ENCODE results near the gene CSNK2A1. TPM values are rescaled to one million over a fixed set of nuclear protein-coding genes. Genes with fewer than 3 reads are reported as not detected.

CSNK2A1 gene
- polyA plus RNA-seq, 1 donor from 2014 or later: 255 TPM

DNA sequence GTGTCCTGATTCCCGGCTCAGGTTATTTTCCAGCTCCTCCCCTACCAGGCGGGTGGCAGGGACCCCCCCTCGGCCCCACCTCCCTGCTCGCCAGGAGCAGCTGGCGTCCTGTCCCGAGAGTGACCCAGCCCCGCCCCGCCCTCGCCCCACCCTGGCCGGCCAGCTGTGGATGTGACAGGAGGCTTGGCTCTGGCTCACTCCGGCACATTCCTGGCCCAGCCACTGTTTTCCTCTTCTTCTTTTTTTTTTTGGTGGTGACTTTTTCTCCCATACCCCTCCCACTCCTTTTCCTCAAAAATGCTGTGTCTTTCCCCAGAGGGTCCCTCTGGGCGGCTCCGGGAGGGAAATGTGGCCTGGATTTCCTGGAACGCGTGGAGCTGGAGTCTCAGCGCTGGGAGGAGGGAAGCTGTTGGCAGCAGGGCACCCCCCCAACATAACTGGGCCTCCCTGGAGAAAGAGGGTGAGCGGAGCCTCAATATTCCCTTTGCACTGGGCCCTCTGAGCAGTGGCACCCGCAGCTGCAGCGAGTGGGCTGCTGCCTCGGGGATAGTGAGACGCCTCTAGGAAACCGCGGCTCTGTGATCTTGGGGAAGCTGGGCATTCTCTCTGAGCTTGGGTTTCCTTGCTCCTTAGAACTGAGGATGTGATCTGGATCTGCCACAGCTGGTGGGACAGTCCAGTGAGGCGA lies 28.3 kb upstream of the CSNK2A1 start:
- Histone ChIP-seq H3K4me3 (ENCODE audit: low read length) (no peak overlapping the region), H3F3A (ENCODE audit: insufficient read depth, low read length, poor library complexity, severe bottlenecking) (no peaks in the 10 kb centered on the region), H3K27ac (ENCODE audit: low read length) (no peak overlapping the region), H3K36me3 (ENCODE audit: insufficient read depth, low read length) (no peaks in the 10 kb centered on the region), H4K20me1 (ENCODE audit: insufficient read depth) (no peaks in the 10 kb centered on the region), H3K9me3 (ENCODE audit: low read length) (no peaks in the 10 kb centered on the region), H3K4me2 (ENCODE audit: low read length) (no peak overlapping the region), H3K79me2 (replicated peaks; ENCODE audit: insufficient read depth, low read length) (no peaks in the 10 kb centered on the region), H3K9ac (ENCODE audit: low read length) (no peak overlapping the region), H3K9me2 (ENCODE audit: insufficient read depth, low read length) (no peaks in the 10 kb centered on the region), H3K27me3 (ENCODE audit: insufficient read depth, low read depth, low read length) (no peaks in the 10 kb centered on the region), H2AFZ (ENCODE audit: low read depth, low read length) (no peak overlapping the region)
- TF ChIP-seq SMC3 (conservative IDR thresholded peaks at IDR 0.05; ENCODE audit: poor library complexity): no peak
- no peak for TF ChIP-seq MXI1 (conservative IDR thresholded peaks at IDR 0.05; ENCODE audit: poor library complexity, severe bottlenecking)
- TF ChIP-seq TAF1 (IDR thresholded peaks at IDR 0.05; ENCODE audit: low read depth): no peak
- TF ChIP-seq RAD21 (conservative IDR thresholded peaks at IDR 0.05): no peak
- TF ChIP-seq, protein P1, sequence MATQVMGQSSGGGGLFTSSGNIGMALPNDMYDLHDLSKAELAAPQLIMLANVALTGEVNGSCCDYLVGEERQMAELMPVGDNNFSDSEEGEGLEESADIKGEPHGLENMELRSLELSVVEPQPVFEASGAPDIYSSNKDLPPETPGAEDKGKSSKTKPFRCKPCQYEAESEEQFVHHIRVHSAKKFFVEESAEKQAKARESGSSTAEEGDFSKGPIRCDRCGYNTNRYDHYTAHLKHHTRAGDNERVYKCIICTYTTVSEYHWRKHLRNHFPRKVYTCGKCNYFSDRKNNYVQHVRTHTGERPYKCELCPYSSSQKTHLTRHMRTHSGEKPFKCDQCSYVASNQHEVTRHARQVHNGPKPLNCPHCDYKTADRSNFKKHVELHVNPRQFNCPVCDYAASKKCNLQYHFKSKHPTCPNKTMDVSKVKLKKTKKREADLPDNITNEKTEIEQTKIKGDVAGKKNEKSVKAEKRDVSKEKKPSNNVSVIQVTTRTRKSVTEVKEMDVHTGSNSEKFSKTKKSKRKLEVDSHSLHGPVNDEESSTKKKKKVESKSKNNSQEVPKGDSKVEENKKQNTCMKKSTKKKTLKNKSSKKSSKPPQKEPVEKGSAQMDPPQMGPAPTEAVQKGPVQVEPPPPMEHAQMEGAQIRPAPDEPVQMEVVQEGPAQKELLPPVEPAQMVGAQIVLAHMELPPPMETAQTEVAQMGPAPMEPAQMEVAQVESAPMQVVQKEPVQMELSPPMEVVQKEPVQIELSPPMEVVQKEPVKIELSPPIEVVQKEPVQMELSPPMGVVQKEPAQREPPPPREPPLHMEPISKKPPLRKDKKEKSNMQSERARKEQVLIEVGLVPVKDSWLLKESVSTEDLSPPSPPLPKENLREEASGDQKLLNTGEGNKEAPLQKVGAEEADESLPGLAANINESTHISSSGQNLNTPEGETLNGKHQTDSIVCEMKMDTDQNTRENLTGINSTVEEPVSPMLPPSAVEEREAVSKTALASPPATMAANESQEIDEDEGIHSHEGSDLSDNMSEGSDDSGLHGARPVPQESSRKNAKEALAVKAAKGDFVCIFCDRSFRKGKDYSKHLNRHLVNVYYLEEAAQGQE (IDR thresholded peaks at IDR 0.05; ENCODE audit: borderline replicate concordance): no peak
- TF ChIP-seq, protein P2, sequence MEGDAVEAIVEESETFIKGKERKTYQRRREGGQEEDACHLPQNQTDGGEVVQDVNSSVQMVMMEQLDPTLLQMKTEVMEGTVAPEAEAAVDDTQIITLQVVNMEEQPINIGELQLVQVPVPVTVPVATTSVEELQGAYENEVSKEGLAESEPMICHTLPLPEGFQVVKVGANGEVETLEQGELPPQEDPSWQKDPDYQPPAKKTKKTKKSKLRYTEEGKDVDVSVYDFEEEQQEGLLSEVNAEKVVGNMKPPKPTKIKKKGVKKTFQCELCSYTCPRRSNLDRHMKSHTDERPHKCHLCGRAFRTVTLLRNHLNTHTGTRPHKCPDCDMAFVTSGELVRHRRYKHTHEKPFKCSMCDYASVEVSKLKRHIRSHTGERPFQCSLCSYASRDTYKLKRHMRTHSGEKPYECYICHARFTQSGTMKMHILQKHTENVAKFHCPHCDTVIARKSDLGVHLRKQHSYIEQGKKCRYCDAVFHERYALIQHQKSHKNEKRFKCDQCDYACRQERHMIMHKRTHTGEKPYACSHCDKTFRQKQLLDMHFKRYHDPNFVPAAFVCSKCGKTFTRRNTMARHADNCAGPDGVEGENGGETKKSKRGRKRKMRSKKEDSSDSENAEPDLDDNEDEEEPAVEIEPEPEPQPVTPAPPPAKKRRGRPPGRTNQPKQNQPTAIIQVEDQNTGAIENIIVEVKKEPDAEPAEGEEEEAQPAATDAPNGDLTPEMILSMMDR (IDR thresholded peaks at IDR 0.05; ENCODE audit: poor library complexity, severe bottlenecking): no peak
- no peak for TF ChIP-seq EP300 (conservative IDR thresholded peaks at IDR 0.05; ENCODE audit: poor library complexity, severe bottlenecking)
- no peak for TF ChIP-seq EZH2 (IDR thresholded peaks at IDR 0.05; ENCODE audit: borderline replicate concordance, insufficient read depth, low read length, poor library complexity, severe bottlenecking)

DNA sequence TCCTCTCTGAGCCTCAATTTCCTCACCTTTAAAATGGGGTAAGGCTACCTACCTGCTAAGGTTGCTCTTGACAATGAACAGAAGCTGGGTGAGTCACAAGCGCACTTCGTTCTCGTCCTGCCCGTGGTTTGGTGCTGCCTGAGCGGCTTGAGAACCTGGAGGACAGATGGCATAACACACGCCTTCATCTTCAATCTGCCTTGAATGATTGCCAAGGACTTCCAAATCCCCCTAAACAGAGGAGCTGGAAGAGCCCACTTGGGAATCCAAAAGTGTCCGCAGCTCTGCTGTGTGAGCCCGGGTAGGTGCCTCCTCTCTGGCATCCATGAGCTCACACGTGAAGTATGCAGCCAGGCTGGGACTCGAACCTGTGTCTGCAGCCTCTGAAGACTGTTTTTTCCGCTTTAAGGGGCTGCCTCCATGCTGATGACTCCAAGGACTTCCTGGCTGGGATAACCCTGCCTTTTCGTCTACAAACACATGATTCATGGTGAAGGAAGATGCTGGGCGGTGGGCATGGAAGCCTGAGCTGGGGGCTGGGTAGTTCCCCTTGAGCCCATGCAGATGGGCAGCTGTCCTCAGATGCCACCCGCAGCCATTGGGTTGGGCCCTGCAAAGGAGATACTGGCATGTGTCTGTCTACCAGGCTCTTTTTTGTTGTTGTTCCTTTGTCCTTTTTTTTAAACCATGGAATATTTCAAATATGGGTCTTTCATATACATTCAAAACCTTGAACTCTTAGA lies 25.3 kb upstream of the CSNK2A1 start:
- Histone ChIP-seq H3K9me2 (ENCODE audit: insufficient read depth, low read length) (no peaks in the 10 kb centered on the region), H3K79me2 (replicated peaks; ENCODE audit: insufficient read depth, low read length) (no peaks in the 10 kb centered on the region), H3F3A (ENCODE audit: insufficient read depth, low read length, poor library complexity, severe bottlenecking) (no peaks in the 10 kb centered on the region), H3K27ac (ENCODE audit: low read length) (no peak overlapping the region), H3K9me3 (ENCODE audit: low read length) (no peaks in the 10 kb centered on the region), H4K20me1 (ENCODE audit: insufficient read depth) (no peaks in the 10 kb centered on the region), H3K4me3 (ENCODE audit: low read length) (no peak overlapping the region), H3K9ac (ENCODE audit: low read length) (no peak overlapping the region), H3K36me3 (ENCODE audit: insufficient read depth, low read length) (no peaks in the 10 kb centered on the region), H3K27me3 (ENCODE audit: insufficient read depth, low read depth, low read length) (no peaks in the 10 kb centered on the region), H3K4me2 (ENCODE audit: low read length) (no peak overlapping the region), H2AFZ (ENCODE audit: low read depth, low read length) (no peak overlapping the region)
- TF ChIP-seq, protein P2 (IDR thresholded peaks at IDR 0.05; ENCODE audit: poor library complexity, severe bottlenecking): no peak
- TF ChIP-seq TAF1 (IDR thresholded peaks at IDR 0.05; ENCODE audit: low read depth) (no peak), POLR2AphosphoS5 (IDR thresholded peaks at IDR 0.05) (no peak), MXI1 (conservative IDR thresholded peaks at IDR 0.05; ENCODE audit: poor library complexity, severe bottlenecking) (no peak), SMC3 (conservative IDR thresholded peaks at IDR 0.05; ENCODE audit: poor library complexity) (no peak), RAD21 (conservative IDR thresholded peaks at IDR 0.05) (no peak)
- TF ChIP-seq, protein P1 (IDR thresholded peaks at IDR 0.05; ENCODE audit: borderline replicate concordance): no peak
